H9 (cell line): ENCODE measurements around the gene DENND5B. TPM values are rescaled to one million over a fixed set of nuclear protein-coding genes. Genes with fewer than 3 reads are reported as not detected.

Experiments used
- DNase-seq: peaks from one replicate; pipeline ENCODE4 v3.0.0-alpha.2; 2017
- H2AFZ ChIP-seq: one replicate; pipeline ENCODE4 v1.6.1; 2013; ENCODE audit warnings: mild to moderate bottlenecking, low read length, control low read depth, moderate library complexity
- H2AK5ac ChIP-seq: 2 replicates; pipeline ENCODE4 v1.6.1; 2013; ENCODE audit warnings: low read length, control low read depth, mixed read lengths; ENCODE audit not compliant: insufficient read length
- H2BK120ac ChIP-seq: one replicate; pipeline ENCODE4 v1.6.1; 2013; ENCODE audit warnings: low read depth, mild to moderate bottlenecking, low read length, control low read depth, inconsistent platforms; ENCODE audit not compliant: poor library complexity, severe bottlenecking
- H2BK12ac ChIP-seq: 2 replicates; pipeline ENCODE4 v1.6.1; 2013; ENCODE audit warnings: low read length, control low read depth, mixed read lengths, low read depth; ENCODE audit not compliant: insufficient read length
- H2BK15ac ChIP-seq: 2 replicates; pipeline ENCODE4 v1.6.1; 2013; ENCODE audit warnings: low read depth, low read length, control low read depth
- H2BK20ac ChIP-seq: one replicate; pipeline ENCODE4 v1.6.1; 2013; ENCODE audit warnings: low read depth, mild to moderate bottlenecking, low read length, control low read depth, inconsistent platforms; ENCODE audit not compliant: poor library complexity, severe bottlenecking
- H2BK5ac ChIP-seq: 2 replicates; pipeline ENCODE4 v1.6.1; 2013; ENCODE audit warnings: low read length, control low read depth, mixed read lengths; ENCODE audit not compliant: insufficient read length
- H3K14ac ChIP-seq: 2 replicates; pipeline ENCODE4 v1.6.1; 2013; ENCODE audit warnings: low read length, control low read depth; ENCODE audit not compliant: insufficient read depth
- H3K18ac ChIP-seq: 2 replicates; pipeline ENCODE4 v1.6.1; 2013; ENCODE audit warnings: low read depth, mild to moderate bottlenecking, mixed read lengths, low read length, control low read depth; ENCODE audit not compliant: insufficient read length
- H3K23ac ChIP-seq: 2 replicates; pipeline ENCODE4 v1.6.1; 2013; ENCODE audit warnings: low read length, control low read depth, mixed read lengths, low read depth; ENCODE audit not compliant: insufficient read length
- H3K23me2 ChIP-seq: 2 replicates; pipeline ENCODE4 v1.6.1; 2013; ENCODE audit warnings: low read depth, mild to moderate bottlenecking, mixed read lengths, low read length, control low read depth; ENCODE audit not compliant: insufficient read length, poor library complexity, severe bottlenecking
- H3K27ac ChIP-seq: 2 replicates; pipeline ENCODE4 v1.5.1; 2013; ENCODE audit warnings: low read length, control low read depth, mixed read lengths, low read depth; ENCODE audit not compliant: insufficient read length
- H3K27me3 ChIP-seq: 2 replicates; pipeline ENCODE4 v1.6.1; 2013; ENCODE audit warnings: low read length, control low read depth, inconsistent platforms; ENCODE audit not compliant: insufficient read depth
- H3K4ac ChIP-seq: 2 replicates; pipeline ENCODE4 v1.6.1; 2013; ENCODE audit warnings: low read depth, mild to moderate bottlenecking, control low read depth, inconsistent platforms, low read length, moderate library complexity
- H3K4me1 ChIP-seq: 2 replicates; pipeline ENCODE4 v1.6.1; 2013; ENCODE audit warnings: low read length, control low read depth, inconsistent platforms; ENCODE audit not compliant: insufficient read depth
- H3K4me2 ChIP-seq: 2 replicates; pipeline ENCODE4 v1.6.1; 2013; ENCODE audit warnings: low read length, control low read depth, mixed read lengths; ENCODE audit not compliant: insufficient read length, insufficient read depth
- H3K56ac ChIP-seq: 2 replicates; pipeline ENCODE4 v1.6.1; 2013; ENCODE audit warnings: low read depth, mild to moderate bottlenecking, mixed read lengths, low read length, control low read depth; ENCODE audit not compliant: insufficient read length
- H3K79me1 ChIP-seq: 2 replicates; pipeline ENCODE4 v1.6.1; 2013; ENCODE audit warnings: low read depth, mild to moderate bottlenecking, moderate library complexity, low read length, control low read depth, inconsistent platforms; ENCODE audit not compliant: insufficient read depth, poor library complexity, severe bottlenecking
- H3K79me2 ChIP-seq: 2 replicates; pipeline ENCODE4 v1.6.1; 2013; ENCODE audit warnings: low read length, control low read depth, inconsistent platforms; ENCODE audit not compliant: insufficient read depth
- H3K9ac ChIP-seq: 2 replicates; pipeline ENCODE4 v1.6.1; 2013; ENCODE audit warnings: low read length, control low read depth, mixed read lengths; ENCODE audit not compliant: insufficient read length; ENCODE audit errors: extremely low read depth
- H3K9me3 ChIP-seq: one replicate; pipeline ENCODE4 v1.6.1; 2013; ENCODE audit warnings: low read depth, low read length, inconsistent platforms; ENCODE audit not compliant: control insufficient read depth
- H3T11ph ChIP-seq: one replicate; pipeline ENCODE4 v1.6.1; 2013; ENCODE audit warnings: mild to moderate bottlenecking, low read length, control low read depth, inconsistent platforms
- H4K20me1 ChIP-seq: one replicate; pipeline ENCODE4 v1.6.1; 2013; ENCODE audit not compliant: control insufficient read depth, insufficient read length, insufficient read depth
- H4K5ac ChIP-seq: 2 replicates; pipeline ENCODE4 v1.6.1; 2013; ENCODE audit warnings: low read depth, mild to moderate bottlenecking, mixed read lengths, low read length, control low read depth; ENCODE audit not compliant: insufficient read length
- H4K8ac ChIP-seq: replicated peaks from 2 replicates; pipeline ENCODE4 v1.6.1; 2013; ENCODE audit warnings: low read length, control low read depth, mixed read lengths, low read depth; ENCODE audit not compliant: insufficient read length
- H4K91ac ChIP-seq: 2 replicates; pipeline ENCODE4 v1.6.1; 2013; ENCODE audit warnings: low read depth, mild to moderate bottlenecking, moderate library complexity, mixed read lengths, low read length, control low read depth; ENCODE audit not compliant: insufficient read length
- H3K27ac Mint-ChIP-seq, 3 experiments: 2 replicates in 2 of 3; 3 replicates in 1 of 3; pipeline ENCODE4 v1.8.0; 2020 to 2021; ENCODE audit warnings: mixed read lengths in 3 of 3, mild to moderate bottlenecking in 1 of 3, moderate library complexity in 1 of 3
- H3K27me3 Mint-ChIP-seq: 2 replicates; pipeline ENCODE4 v1.8.0; 2021; ENCODE audit warnings: low read depth, mild to moderate bottlenecking, moderate library complexity, mixed read lengths
- H3K36me3 Mint-ChIP-seq, 3 experiments: 2 replicates in 2 of 3; 3 replicates in 1 of 3; pipeline ENCODE4 v1.8.0; 2020 to 2021; ENCODE audit warnings: low read depth in 3 of 3, mixed read lengths in 3 of 3; ENCODE audit not compliant: insufficient read depth in 1 of 3
- H3K4me1 Mint-ChIP-seq, 2 experiments: 2 replicates each; pipeline ENCODE4 v1.8.0; 2020; ENCODE audit warnings: mixed read lengths in 2 of 2
- H3K4me3 Mint-ChIP-seq, 2 experiments: 2 replicates in 1 of 2; 3 replicates in 1 of 2; pipeline ENCODE4 v1.8.0; 2020 to 2021; ENCODE audit warnings: mild to moderate bottlenecking in 2 of 2, mixed read lengths in 2 of 2, moderate library complexity in 1 of 2
- H3K9me3 Mint-ChIP-seq, 2 experiments: 2 replicates in 1 of 2; 3 replicates in 1 of 2; pipeline ENCODE4 v1.8.0; 2020; ENCODE audit warnings: mild to moderate bottlenecking in 2 of 2, mixed read lengths in 2 of 2, moderate library complexity in 1 of 2
- WGBS: extraction: QIAGEN DNeasy Blood & Tissue Kit; methylation state at CpG from one replicate; pipeline ENCODE4 v1.1.7; 2013; ENCODE audit warnings: missing lambda C conversion rate, low lambda C conversion rate, mixed read lengths; ENCODE audit not compliant: insufficient read length; ENCODE audit errors: extremely low coverage; 5-methylcytosine and 5-hydroxymethylcytosine counted together
- total RNA-seq: library from RNA; stranded (reverse); gene quantifications from 2 replicates; pipeline ENCODE4 v1.2.1, GENCODE V29; 2021
- TF ChIP-seq, protein P1 (sequence below): fragments of 200-600 bp; sonication (generic); conservative IDR thresholded peaks from 3 replicates; pipeline ENCODE4 v1.8.0; 2021; ENCODE audit warnings: antibody characterized with exemption, mild to moderate bottlenecking

The DENND5B gene
- total RNA-seq, 1 experiment from 2014 or later: 13.4 TPM

DNA sequence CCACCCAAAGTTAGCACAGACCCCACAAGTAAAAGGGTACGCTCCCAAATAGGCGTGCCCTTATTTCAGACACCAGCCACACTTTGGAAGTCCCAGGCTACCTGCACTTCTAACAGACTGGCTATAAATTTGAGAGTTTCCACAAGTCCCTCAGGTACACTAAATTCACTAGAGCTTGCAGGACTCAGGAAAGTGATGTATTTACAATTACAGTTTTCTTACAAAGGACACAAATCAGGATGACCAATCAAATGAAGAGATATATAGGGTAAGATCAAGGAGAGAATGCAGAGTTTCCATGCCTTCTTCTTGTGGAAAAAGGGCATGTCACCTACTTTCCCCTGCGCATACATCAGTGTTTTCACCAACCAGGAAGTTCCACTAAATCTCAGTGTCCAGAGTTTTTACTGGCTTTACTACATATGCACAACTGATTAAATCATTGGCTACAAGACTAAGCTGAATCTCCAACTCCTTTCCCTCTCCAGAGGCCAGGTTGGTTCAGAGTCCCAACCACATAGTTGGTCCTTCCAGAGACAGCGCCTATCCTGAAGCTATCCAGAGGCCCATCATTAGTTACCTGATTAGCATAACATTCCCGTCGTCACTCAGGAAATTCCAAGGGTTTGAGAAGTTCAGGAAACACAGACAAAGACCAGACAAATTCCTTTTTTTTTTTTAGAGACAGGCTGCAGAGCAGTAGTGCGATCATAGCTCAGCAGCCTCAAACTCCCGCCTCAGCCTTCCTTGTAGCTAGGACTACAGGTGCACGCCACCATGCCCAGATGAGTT, 84.2 kb downstream of the DENND5B start:
- Histone ChIP-seq H3K23ac (no peak overlapping the region), H2BK120ac (peak overlapping the region; percentile 90), H3K9me3 (no peaks in the 10 kb centered on the region), H3K79me1 (peaks cover 6% of the 10 kb centered on the region), H3K79me2 (no peaks in the 10 kb centered on the region), H3K4ac (no peak overlapping the region), H4K20me1 (no peaks in the 10 kb centered on the region), H4K5ac (no peak overlapping the region), H3K4me2 (no peak overlapping the region), H3K27ac (peak overlapping the region; percentile 75), H2AK5ac (no peak overlapping the region), H4K8ac (no peak overlapping the region), H3K56ac (no peak overlapping the region), H2AFZ (no peak overlapping the region), H3K18ac (no peak overlapping the region), H4K91ac (no peak overlapping the region), H3T11ph (no peak overlapping the region), H3K27me3 (no peaks in the 10 kb centered on the region), H2BK12ac (no peak overlapping the region), H2BK20ac (no peak overlapping the region), H3K9ac (no peak overlapping the region), H2BK5ac (no peak overlapping the region), H3K14ac (no peak overlapping the region), H3K23me2 (no peaks in the 10 kb centered on the region), H3K4me1 (peaks cover 11% of the 10 kb centered on the region; the same call in 1 of the 2 replicates), H2BK15ac (no peak overlapping the region)
- H3K4me1 Mint-ChIP-seq: peaks cover 35 to 42% of the 10 kb centered on the region in 2 experiments
- peak overlapping the region; percentile 18 to 93 (median 88) for H3K27ac Mint-ChIP-seq
- peaks cover 11 to 13% (median 13%) of the 10 kb centered on the region in 3 experiments for H3K36me3 Mint-ChIP-seq
- H3K9me3 Mint-ChIP-seq: peaks cover 11 to 12% of the 10 kb centered on the region in 2 experiments
- H3K4me3 Mint-ChIP-seq: peak overlapping the region in 1 of 2 experiments; percentile 10; a peak in 2 of 5 replicates
- TF ChIP-seq, protein P1, sequence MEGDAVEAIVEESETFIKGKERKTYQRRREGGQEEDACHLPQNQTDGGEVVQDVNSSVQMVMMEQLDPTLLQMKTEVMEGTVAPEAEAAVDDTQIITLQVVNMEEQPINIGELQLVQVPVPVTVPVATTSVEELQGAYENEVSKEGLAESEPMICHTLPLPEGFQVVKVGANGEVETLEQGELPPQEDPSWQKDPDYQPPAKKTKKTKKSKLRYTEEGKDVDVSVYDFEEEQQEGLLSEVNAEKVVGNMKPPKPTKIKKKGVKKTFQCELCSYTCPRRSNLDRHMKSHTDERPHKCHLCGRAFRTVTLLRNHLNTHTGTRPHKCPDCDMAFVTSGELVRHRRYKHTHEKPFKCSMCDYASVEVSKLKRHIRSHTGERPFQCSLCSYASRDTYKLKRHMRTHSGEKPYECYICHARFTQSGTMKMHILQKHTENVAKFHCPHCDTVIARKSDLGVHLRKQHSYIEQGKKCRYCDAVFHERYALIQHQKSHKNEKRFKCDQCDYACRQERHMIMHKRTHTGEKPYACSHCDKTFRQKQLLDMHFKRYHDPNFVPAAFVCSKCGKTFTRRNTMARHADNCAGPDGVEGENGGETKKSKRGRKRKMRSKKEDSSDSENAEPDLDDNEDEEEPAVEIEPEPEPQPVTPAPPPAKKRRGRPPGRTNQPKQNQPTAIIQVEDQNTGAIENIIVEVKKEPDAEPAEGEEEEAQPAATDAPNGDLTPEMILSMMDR: no peak
- DNase-seq: peak; percentile 80
- no peaks in the 10 kb centered on the region for H3K27me3 Mint-ChIP-seq
- no CpG with 5 or more reads among the region's 9 CpGs for WGBS
